Muscle layer of duodenum (tissue), 2 donors: ENCODE results near the gene ERCC6L2.

Source experiments
- H3K27ac ChIP-seq: one replicate; pipeline ENCODE4 v1.7.0; 2013; ENCODE audit warnings: mild to moderate bottlenecking, low read length
- H3K27me3 ChIP-seq: one replicate; pipeline ENCODE4 v1.7.0; 2013; ENCODE audit warnings: low read depth, mild to moderate bottlenecking, control low read depth, low read length
- H3K36me3 ChIP-seq, 2 donors: one replicate each; pipeline ENCODE4 v1.7.0; 2013; ENCODE audit warnings: low read length in 2 of 2, control low read depth in 1 of 2, mild to moderate bottlenecking in 1 of 2; ENCODE audit not compliant: insufficient read depth in 2 of 2, control insufficient read depth in 1 of 2
- H3K4me1 ChIP-seq, 2 donors: one replicate each; pipeline ENCODE4 v1.7.0; 2013; ENCODE audit warnings: low read length in 2 of 2, mild to moderate bottlenecking in 2 of 2, control low read depth in 1 of 2, moderate library complexity in 1 of 2; ENCODE audit not compliant: insufficient read depth in 2 of 2, control insufficient read depth in 1 of 2
- H3K4me3 ChIP-seq, 2 donors: one replicate each; pipeline ENCODE4 v1.7.0; 2013; ENCODE audit warnings: low read length in 2 of 2, low read depth in 1 of 2, mild to moderate bottlenecking in 1 of 2
- H3K9me3 ChIP-seq, 2 donors: one replicate each; pipeline ENCODE4 v1.7.0; 2013; ENCODE audit warnings: low read length in 2 of 2, control low read depth in 1 of 2, mild to moderate bottlenecking in 1 of 2; ENCODE audit not compliant: control insufficient read depth in 1 of 2
- donor health status: healthy.

ERCC6L2 gene, protein sequence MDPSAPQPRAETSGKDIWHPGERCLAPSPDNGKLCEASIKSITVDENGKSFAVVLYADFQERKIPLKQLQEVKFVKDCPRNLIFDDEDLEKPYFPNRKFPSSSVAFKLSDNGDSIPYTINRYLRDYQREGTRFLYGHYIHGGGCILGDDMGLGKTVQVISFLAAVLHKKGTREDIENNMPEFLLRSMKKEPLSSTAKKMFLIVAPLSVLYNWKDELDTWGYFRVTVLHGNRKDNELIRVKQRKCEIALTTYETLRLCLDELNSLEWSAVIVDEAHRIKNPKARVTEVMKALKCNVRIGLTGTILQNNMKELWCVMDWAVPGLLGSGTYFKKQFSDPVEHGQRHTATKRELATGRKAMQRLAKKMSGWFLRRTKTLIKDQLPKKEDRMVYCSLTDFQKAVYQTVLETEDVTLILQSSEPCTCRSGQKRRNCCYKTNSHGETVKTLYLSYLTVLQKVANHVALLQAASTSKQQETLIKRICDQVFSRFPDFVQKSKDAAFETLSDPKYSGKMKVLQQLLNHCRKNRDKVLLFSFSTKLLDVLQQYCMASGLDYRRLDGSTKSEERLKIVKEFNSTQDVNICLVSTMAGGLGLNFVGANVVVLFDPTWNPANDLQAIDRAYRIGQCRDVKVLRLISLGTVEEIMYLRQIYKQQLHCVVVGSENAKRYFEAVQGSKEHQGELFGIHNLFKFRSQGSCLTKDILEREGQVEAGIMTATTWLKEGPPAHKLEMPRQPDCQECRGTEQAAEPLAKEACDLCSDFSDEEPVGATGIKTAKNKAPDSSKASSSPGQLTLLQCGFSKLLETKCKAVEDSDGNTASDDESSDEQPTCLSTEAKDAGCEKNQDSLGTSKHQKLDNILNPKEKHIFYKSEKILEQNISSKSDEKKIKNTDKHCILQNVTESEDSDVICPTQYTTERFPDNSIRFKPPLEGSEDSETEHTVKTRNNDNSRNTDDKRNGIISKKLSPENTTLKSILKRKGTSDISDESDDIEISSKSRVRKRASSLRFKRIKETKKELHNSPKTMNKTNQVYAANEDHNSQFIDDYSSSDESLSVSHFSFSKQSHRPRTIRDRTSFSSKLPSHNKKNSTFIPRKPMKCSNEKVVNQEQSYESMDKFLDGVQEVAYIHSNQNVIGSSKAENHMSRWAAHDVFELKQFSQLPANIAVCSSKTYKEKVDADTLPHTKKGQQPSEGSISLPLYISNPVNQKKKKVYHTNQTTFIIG (N-terminal part only)

GRCh38 chr9:95875305-95876137 lies at the start of gene ERCC6L2:
Gene ERCC6L2 (plus strand): TSS chr9:95875691. CDS start chr9:95876039, 348 bp downstream.
- Histone ChIP-seq H3K4me3 (no peak within 1 kb of the TSS), H3K27me3 (no peaks in the 10 kb centered on the region), H3K27ac (no peak within 1 kb of the TSS), H3K9me3 (no peaks in the 10 kb centered on the region), H3K36me3 (peaks cover 0 to 8% of the 10 kb centered on the region in 2 donors), H3K4me1 (peaks cover 0 to 17% of the 10 kb centered on the region in 2 donors)

- H3K27ac ChIP-seq, result no peak overlapping the region
- no peaks in the 10 kb centered on the region for H3K27me3 ChIP-seq
- no peaks in the 10 kb centered on the region for H3K4me1 ChIP-seq
- no peaks in the 10 kb centered on the region for H3K36me3 ChIP-seq
- H3K4me3 ChIP-seq, result no peak overlapping the region
- H3K9me3 ChIP-seq, result no peaks in the 10 kb centered on the region
Measured at GRCh38 chr9:95826183-95826838, 49.2 kb upstream of the ERCC6L2 start.

DNA sequence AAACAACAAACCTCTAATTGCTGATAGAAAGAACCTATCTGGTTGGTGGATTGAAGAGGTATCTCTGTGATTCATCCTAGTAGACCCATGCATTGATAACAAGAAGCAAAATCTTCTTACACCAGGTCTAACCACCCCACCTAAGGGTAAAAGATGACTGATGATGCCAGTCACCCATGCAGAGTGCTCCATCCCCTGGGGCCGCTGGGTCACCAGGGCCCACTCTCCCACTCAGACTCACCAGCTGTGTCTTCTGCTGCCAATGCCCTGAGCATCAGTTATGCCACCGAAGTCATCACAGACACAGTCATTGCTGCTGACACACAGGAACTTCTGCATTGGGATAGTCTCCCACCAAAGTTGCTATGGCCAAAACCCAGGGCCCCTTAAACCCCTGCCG lies 44.7 kb upstream of the ERCC6L2 start:
- H3K27ac ChIP-seq, result no peak overlapping the region
- peaks cover 0 to 3% of the 10 kb centered on the region in 2 donors for H3K4me1 ChIP-seq
- no peaks in the 10 kb centered on the region for H3K9me3 ChIP-seq

DNA sequence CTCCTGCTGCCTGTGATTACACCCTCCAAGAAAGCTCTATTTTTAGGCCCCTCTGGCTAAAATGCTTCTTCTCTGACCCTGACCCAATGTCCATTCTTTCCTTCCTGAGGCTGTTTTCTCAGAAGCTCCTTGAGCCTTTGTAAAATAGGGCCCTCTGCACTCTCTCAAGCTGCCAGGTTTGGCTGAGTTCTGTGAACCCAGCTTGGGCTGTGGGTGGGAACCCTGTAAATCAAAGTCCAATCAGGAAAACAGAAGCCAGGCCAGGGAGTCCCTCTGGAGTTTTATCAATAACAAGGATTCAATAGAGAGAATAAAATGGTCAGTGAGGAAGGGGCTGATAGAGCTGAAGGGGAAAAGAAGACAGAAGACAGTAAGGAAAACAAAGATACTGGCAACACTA lies 43.7 kb upstream of the ERCC6L2 start:
- Histone ChIP-seq H3K27me3 (no peaks in the 10 kb centered on the region), H3K9me3 (no peaks in the 10 kb centered on the region), H3K4me3 (no peak overlapping the region), H3K4me1 (peaks cover 0 to 3% of the 10 kb centered on the region in 2 donors), H3K36me3 (no peaks in the 10 kb centered on the region), H3K27ac (no peak overlapping the region)

More for the DNA sequence above, 44.7 kb upstream of the ERCC6L2 start:
- Histone ChIP-seq H3K4me3 (no peak overlapping the region), H3K27me3 (no peaks in the 10 kb centered on the region), H3K36me3 (no peaks in the 10 kb centered on the region)

DNA sequence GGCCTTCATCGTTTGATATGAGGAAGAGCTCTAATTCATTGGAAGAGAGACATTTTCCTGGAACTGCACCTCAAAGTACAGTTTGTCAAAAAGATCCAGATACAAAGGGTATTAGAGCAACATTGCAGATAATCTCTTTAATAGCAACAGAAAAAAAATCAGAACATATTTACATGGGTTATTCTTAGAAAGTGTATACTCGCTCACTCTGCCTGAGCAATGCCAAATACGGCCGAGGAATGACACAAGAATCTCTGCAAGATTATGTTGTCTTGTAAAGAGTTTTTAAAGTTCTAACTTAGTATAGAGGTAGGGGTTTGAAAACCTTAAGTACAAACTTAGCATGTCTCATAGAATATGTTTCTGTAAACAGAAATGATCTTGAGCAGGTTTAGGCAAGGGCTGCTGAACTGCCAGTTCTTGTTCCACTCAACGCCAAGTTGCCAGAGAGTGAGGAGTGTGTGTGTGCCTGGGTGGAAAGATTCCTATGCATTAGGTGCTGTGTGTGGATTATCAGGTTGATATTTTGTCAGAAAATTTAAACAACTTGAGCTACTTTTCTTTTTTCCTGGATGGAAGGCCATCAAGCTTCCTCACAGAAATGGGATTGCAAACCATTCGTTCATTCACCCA lies 41.8 kb upstream of the ERCC6L2 start:
- Histone ChIP-seq H3K36me3 (no peaks in the 10 kb centered on the region), H3K27ac (no peak overlapping the region)

DNA sequence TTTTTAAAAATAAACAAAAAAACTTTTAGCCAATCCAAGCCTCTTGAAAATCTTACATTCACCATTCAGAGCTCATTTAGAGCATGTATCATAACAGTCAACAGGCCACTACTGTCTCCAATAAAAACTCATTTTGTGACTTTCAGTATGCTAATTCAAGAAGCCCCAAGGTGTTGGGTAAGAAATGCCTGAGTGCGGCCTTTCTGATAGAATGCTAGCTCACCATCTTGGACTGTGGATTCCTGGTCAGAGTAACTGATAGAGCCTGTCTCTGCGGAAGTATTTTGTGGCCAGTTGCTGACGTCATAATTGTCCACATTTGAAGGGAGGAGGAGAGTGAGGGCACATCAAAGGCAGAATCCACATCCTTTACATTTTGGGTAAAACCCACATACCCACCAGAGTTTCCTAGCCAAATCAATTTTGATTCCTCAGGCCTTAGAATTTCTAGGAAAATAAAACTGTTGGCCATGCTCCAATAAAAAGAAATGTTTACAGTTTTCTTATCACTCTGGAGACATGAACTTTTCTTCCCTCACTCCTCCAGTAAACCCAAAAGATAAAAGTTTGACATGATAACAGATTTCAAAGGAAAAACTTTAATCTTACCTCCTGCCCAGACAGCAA lies 41.1 kb upstream of the ERCC6L2 start:
- H3K4me1 ChIP-seq, result peaks cover 0 to 3% of the 10 kb centered on the region in 2 donors
- no peaks in the 10 kb centered on the region for H3K36me3 ChIP-seq
- H3K9me3 ChIP-seq, result no peaks in the 10 kb centered on the region
- no peak overlapping the region for H3K27ac ChIP-seq
- no peak overlapping the region for H3K4me3 ChIP-seq
- H3K27me3 ChIP-seq, result no peaks in the 10 kb centered on the region

More for the DNA sequence above, 41.8 kb upstream of the ERCC6L2 start:
- Histone ChIP-seq H3K4me3 (no peak overlapping the region), H3K4me1 (peaks cover 0 to 3% of the 10 kb centered on the region in 2 donors), H3K9me3 (no peaks in the 10 kb centered on the region), H3K27me3 (no peaks in the 10 kb centered on the region)

GRCh38 chr9:95835393-95835792 lies 40.1 kb upstream of the ERCC6L2 start:
- Histone ChIP-seq H3K27me3 (no peaks in the 10 kb centered on the region), H3K36me3 (no peaks in the 10 kb centered on the region), H3K4me3 (no peak overlapping the region), H3K9me3 (no peaks in the 10 kb centered on the region), H3K4me1 (peaks cover 0 to 3% of the 10 kb centered on the region in 2 donors), H3K27ac (no peak overlapping the region)

DNA sequence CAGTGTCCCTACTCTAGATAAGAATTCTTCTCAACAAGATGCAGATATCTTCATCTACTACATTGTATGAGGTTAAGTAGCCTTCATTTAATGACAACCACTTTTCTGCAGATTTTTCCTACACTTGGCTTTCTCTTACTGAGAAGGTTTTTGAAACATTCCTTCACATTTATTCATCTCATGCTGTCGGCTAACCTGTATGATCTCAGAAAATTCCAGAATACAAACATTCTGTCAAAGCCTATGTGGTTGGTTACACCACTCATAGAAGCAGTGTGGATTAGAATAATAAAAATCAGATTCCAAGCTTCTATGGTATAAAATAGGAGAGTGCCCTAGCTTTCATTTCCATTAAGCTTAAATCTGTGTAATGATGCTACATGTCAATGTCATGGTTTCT lies 39.4 kb upstream of the ERCC6L2 start:
- no peaks in the 10 kb centered on the region for H3K27me3 ChIP-seq
- no peak overlapping the region for H3K4me3 ChIP-seq
- H3K36me3 ChIP-seq, result no peaks in the 10 kb centered on the region
- peaks cover 0 to 3% of the 10 kb centered on the region in 2 donors for H3K4me1 ChIP-seq
- H3K9me3 ChIP-seq, result no peaks in the 10 kb centered on the region
- H3K27ac ChIP-seq, result no peak overlapping the region

- Histone ChIP-seq H3K4me1 (no peaks in the 10 kb centered on the region), H3K36me3 (no peaks in the 10 kb centered on the region), H3K9me3 (no peaks in the 10 kb centered on the region), H3K27me3 (no peaks in the 10 kb centered on the region), H3K27ac (no peak overlapping the region), H3K4me3 (no peak overlapping the region)
Measured at GRCh38 chr9:95839012-95839411, 36.5 kb upstream of the ERCC6L2 start.
